GM06990 (cell line): Measurements from ENCODE around the gene GRIK4.

Source experiments
- DNase-seq: peaks from one replicate; pipeline ENCODE4 v3.0.0-alpha.2; 2011; ENCODE audit not compliant: insufficient read length; ENCODE audit errors: extremely low read depth
- H3K27me3 ChIP-seq: replicated peaks from 2 replicates; pipeline ENCODE4 v1.6.0; 2011; ENCODE audit warnings: low read length; ENCODE audit not compliant: control insufficient read depth, insufficient read depth
- H3K36me3 ChIP-seq: 2 replicates; pipeline ENCODE4 v1.5.1; 2011; ENCODE audit warnings: low read length; ENCODE audit not compliant: control insufficient read depth, insufficient read depth
- H3K4me3 ChIP-seq: replicated peaks from 2 replicates; pipeline ENCODE4 v1.5.1; 2011; ENCODE audit warnings: low read depth, mild to moderate bottlenecking, control low read depth, low read length
- CTCF ChIP-seq: IDR thresholded peaks from 2 replicates; pipeline ENCODE4 v1.5.1; 2011; ENCODE audit warnings: low read length, control low read depth, mild to moderate bottlenecking, inconsistent platforms; ENCODE audit not compliant: insufficient read depth, poor library complexity, severe bottlenecking

Gene GRIK4

GRCh38 chr11:120625565-120625964 lies 114.0 kb downstream of the GRIK4 start:
- Histone ChIP-seq H3K27me3 (no peaks in the 10 kb centered on the region), H3K4me3 (no peak overlapping the region), H3K36me3 (no peaks in the 10 kb centered on the region)
- DNase-seq: no peak
- TF ChIP-seq CTCF: no peak

GRCh38 chr11:120626791-120627190 lies 115.2 kb downstream of the GRIK4 start:
- no peak for DNase-seq
- Histone ChIP-seq H3K27me3 (no peaks in the 10 kb centered on the region), H3K36me3 (no peaks in the 10 kb centered on the region), H3K4me3 (no peak overlapping the region)
- no peak for TF ChIP-seq CTCF

- TF ChIP-seq CTCF: no peak
- no peak for DNase-seq
- no peak overlapping the region for H3K4me3 ChIP-seq
- H3K36me3 ChIP-seq: no peaks in the 10 kb centered on the region
- H3K27me3 ChIP-seq: no peaks in the 10 kb centered on the region
Observed at GRCh38 chr11:120627327-120628163, 116.0 kb downstream of the GRIK4 start.

GRCh38 chr11:120629407-120630080 lies 118.0 kb downstream of the GRIK4 start:
- Histone ChIP-seq H3K27me3 (no peaks in the 10 kb centered on the region), H3K4me3 (no peak overlapping the region), H3K36me3 (no peaks in the 10 kb centered on the region)
- TF ChIP-seq CTCF: no peak
- no peak for DNase-seq

- TF ChIP-seq CTCF: no peak
- H3K27me3 ChIP-seq: no peaks in the 10 kb centered on the region
- no peak overlapping the region for H3K4me3 ChIP-seq
- DNase-seq: no peak
- H3K36me3 ChIP-seq: no peaks in the 10 kb centered on the region
Observed at GRCh38 chr11:120630122-120630521, 118.6 kb downstream of the GRIK4 start.
